Thoracic aorta (tissue), 2 donors: ENCODE measurements around the gene CDR2. TPM values are rescaled to one million over a fixed set of nuclear protein-coding genes. Genes with fewer than 3 reads are reported as not detected.

Experiments used
- ATAC-seq: fragments of 150-250 bp; one replicate; pipeline ENCODE4 v1.8.0; 2017; ENCODE audit warnings: low read depth; ENCODE audit not compliant: insufficient number of reproducible peaks, low FRiP score
- DNase-seq: peaks from one replicate; pipeline ENCODE4 v3.0.0-alpha.2; 2020; ENCODE audit warnings: low spot score
- H3K27ac ChIP-seq, 2 donors: fragments of 200-600 bp; sonication (generic); 1 replicate in 1 of 2; 2 replicates in 1 of 2; pipeline ENCODE4 v1.5.1; 2016; ENCODE audit warnings: mild to moderate bottlenecking in 2 of 2, moderate library complexity in 2 of 2
- H3K27me3 ChIP-seq: fragments of 200-600 bp; sonication (generic); replicated peaks from 2 replicates; pipeline ENCODE4 v1.6.0; 2016; ENCODE audit warnings: mild to moderate bottlenecking; ENCODE audit not compliant: insufficient read depth
- H3K36me3 ChIP-seq: fragments of 200-600 bp; sonication (generic); one replicate; pipeline ENCODE4 v1.5.1; 2016
- H3K4me1 ChIP-seq, 2 donors: fragments of 200-600 bp; sonication (generic); 1 replicate in 1 of 2; 2 replicates in 1 of 2; pipeline versions ENCODE4 v1.5.1 to v1.6.0; 2016; ENCODE audit warnings: low read depth in 2 of 2, mild to moderate bottlenecking in 1 of 2; ENCODE audit not compliant: control insufficient read depth in 1 of 2
- H3K4me3 ChIP-seq: fragments of 200-600 bp; sonication (generic); 2 replicates; pipeline ENCODE4 v1.5.1; 2016; ENCODE audit warnings: mild to moderate bottlenecking
- H3K9me3 ChIP-seq: fragments of 200-600 bp; sonication (generic); 2 replicates; pipeline ENCODE4 v1.5.1; 2016
- CTCF ChIP-seq: fragments of 200-600 bp; sonication (generic); IDR thresholded peaks from one replicate; pipeline ENCODE4 v1.5.1; 2019; ENCODE audit warnings: antibody characterized with exemption
- total RNA-seq, 2 donors: library from RNA; depleted of rRNA; stranded (reverse); fragments of >200 nt; gene quantifications; one replicate each; pipeline versions ENCODE4 v1.1.0 to v1.2.3, GENCODE V29; 2016

CDR2 gene
- total RNA-seq, 2 donors from 2014 or later, result 41.2 to 55.0 TPM

- Histone ChIP-seq H3K4me3 (peak overlapping the region; percentile 93), H3K4me1 (peaks cover 0 to 27% of the 10 kb centered on the region in 2 donors), H3K27ac (no peak overlapping the region), H3K9me3 (no peaks in the 10 kb centered on the region), H3K36me3 (no peaks in the 10 kb centered on the region), H3K27me3 (no peaks in the 10 kb centered on the region)
- no peak for TF ChIP-seq CTCF
- ATAC-seq (peak; percentile 0), DNase-seq (no peak)
These were observed 78.0 kb downstream of the CDR2 start for GRCh38 chr16:22296225-22297113.

Other genes with a start within 250 kb of the CDR2 start
- gene SDR42E2, start 212.1 kb downstream of the CDR2 start, total RNA-seq, result not detected
- 10 to 100 TPM; 35.1 to 38.2 TPM for gene EEF2K, start 168.3 kb downstream of the CDR2 start, total RNA-seq
- 100 to 1,000 TPM in 1 of 2 donors, 10 to 100 TPM in 1; 62.9 to 112 TPM for gene POLR3E, start 77.2 kb downstream of the CDR2 start, total RNA-seq
- gene NPIPB5, start 136.3 kb upstream of the CDR2 start, total RNA-seq, result 100 to 1,000 TPM; 421 to 484 TPM